Endometrial microvascular endothelial cells (primary cell): ENCODE measurements around the gene CD99. TPM values are rescaled to one million over a fixed set of nuclear protein-coding genes. Genes with fewer than 3 reads are reported as not detected.

Experiments
- in situ Hi-C: cut with HindIII; loops from 2 replicates; pipeline ENCODE4 v1.10.0; 2017; ENCODE audit warnings: low sequenced_read_pairs, low pct_unique_long_range_greater_than_20kb; ENCODE audit errors: inconsistent ontology term
- total RNA-seq: library from RNA; depleted of rRNA; stranded (reverse); fragments of >200 nt; gene quantifications from one replicate; pipeline ENCODE4 v1.2.3, GENCODE V29; 2015; ENCODE audit errors: inconsistent ontology term

Gene CD99, protein sequence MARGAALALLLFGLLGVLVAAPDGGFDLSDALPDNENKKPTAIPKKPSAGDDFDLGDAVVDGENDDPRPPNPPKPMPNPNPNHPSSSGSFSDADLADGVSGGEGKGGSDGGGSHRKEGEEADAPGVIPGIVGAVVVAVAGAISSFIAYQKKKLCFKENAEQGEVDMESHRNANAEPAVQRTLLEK
- total RNA-seq = 443 TPM

DNA sequence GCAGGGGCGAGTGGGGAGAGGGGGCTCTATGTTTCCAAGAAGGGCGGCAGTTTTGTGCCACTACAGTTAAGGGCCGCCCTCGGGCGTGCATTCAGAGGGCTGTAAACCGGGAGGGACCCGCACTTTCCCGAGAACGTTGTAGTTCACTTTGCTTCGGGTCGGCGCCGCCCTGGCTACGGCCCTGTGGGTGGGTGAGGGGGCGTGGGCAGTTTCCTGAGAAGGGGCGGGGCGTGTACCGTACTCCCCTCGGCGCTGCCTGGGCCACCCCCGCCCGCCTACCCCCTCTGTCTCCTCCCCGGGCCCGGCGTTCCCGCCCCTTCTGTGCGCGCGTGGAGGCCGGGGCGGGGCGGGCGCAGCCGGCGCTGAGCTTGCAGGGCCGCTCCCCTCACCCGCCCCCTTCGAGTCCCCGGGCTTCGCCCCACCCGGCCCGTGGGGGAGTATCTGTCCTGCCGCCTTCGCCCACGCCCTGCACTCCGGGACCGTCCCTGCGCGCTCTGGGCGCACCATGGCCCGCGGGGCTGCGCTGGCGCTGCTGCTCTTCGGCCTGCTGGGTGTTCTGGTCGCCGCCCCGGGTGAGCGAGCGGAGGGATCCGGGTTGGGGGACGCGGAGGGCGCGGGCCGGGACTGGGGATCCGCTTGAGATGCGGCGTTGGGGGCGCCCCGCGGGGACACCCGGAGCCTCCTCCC, at the start of gene CD99:
Gene CD99, plus strand, starts transcription at position 440 of the 687 bp plus-strand sequence. Its CDS starts 66 bp downstream, at position 506.
- in situ Hi-C loops = no loop called here

DNA sequence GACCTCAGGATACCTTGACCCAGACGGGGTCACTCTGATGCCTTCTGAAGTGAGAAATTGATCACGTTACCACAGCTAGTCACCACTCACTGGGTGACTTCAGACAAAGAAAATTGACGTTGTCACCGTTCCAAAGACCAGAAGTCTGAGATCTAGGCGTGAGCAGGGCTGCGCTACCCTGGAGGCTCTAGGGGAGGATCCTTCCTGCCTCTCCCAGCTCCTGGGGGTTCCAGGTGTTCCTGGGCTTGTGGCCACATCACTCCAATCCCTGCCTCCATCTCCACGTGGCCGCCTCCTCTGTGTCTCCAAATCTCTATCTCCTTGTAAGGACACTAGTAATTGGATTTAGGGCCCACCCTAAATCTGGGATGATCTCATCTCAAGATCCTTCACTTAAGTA, 48.9 kb upstream of the CD99 start:
- in situ Hi-C loops = no loop called here

- in situ Hi-C loops = no loop called here
These were observed 48.3 kb upstream of the CD99 start for GRCh38 chrX:2642791-2643190.

GRCh38 chrX:2643880-2644279, 47.2 kb upstream of the CD99 start:
- in situ Hi-C loops = no loop called here

GRCh38 chrX:2645563-2645962, 45.5 kb upstream of the CD99 start:
- in situ Hi-C loops = no loop called here

DNA sequence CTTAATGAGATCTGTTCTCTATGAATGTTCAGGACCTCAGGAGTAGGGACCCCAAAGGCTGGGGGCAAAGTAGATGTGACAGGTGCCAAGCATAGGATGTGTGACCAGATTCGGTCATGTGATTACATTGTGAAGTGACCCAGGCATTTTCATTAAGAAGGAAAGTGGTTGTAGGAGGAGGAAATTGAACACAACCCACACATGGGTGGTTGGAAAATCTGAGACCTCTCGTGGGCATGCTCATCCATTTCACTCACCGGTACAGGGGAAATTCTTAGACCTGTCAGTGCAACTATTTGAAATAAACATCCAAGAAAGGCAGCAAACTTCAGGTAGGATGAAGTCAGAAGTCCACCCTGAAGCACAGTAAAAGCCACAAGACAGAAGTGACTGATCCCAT, 43.5 kb upstream of the CD99 start:
- in situ Hi-C loops = no loop called here

DNA sequence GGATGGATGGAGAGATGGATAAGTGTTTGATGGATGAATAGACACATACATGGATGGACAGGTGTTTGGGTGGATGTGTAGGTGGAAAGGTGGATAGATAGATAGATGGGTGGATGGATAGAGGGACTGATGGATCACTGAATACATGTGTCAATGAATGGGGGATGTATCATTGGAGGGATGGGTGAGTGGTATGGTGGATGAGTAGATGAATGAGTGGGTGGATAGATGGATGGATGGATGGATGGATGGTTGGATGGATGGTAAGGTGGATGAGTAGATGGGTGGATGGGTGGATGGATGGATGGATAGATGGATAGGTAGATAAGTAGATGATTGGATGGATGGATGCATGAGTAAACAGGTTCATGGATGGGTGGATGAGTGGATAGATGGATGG, 41.1 kb upstream of the CD99 start:
- in situ Hi-C loops = no loop called here

DNA sequence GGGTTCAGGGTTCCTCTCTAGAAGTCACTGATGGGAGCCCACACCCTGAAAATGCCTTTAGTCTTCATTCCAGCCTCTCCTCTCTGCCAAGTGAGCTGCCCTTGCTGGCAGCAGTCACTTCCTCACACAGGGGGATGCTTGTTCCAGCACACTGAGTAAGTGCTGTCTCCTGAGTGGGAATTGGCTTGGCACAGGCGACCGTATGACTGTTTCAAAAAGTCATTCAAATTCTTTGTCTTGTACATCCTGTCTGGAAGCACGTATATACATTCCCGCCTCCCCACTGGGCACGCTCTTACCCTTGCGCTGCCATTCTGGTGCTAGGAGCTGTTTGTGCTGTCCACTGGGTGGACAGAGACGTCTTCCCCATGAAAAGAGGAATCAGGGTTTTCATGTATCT, 40.2 kb upstream of the CD99 start:
- in situ Hi-C loops = no loop called here

GRCh38 chrX:2652106-2652505, 39.0 kb upstream of the CD99 start:
- in situ Hi-C loops = no loop called here

GRCh38 chrX:2654436-2655340, 36.4 kb upstream of the CD99 start:
- in situ Hi-C loops = no loop called here

GRCh38 chrX:2656257-2656836, 34.7 kb upstream of the CD99 start:
- in situ Hi-C loops = no loop called here

- in situ Hi-C loops = no loop called here
These were observed 33.5 kb upstream of the CD99 start for GRCh38 chrX:2657532-2658113.

GRCh38 chrX:2658585-2659292, 32.4 kb upstream of the CD99 start:
- in situ Hi-C loops = no loop called here

DNA sequence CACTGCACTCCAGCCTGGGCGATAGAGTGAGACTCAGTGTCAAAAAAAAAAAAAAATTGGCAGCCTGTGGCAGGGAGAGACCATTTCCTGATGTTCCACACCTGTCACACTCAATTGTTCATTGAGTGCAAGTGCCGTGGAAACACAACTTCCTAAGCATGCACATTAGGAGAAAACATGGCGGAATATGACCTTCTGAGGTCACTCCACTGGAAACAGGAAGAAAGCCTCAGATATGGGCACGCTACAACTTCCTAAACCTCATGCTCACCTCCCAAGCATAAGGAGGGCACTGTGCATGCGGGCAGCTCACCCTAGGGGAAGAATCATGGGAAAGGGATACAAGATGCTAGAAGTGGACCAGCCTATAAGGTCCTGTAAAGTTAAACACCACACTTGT, 28.5 kb upstream of the CD99 start:
- in situ Hi-C loops = no loop called here

DNA sequence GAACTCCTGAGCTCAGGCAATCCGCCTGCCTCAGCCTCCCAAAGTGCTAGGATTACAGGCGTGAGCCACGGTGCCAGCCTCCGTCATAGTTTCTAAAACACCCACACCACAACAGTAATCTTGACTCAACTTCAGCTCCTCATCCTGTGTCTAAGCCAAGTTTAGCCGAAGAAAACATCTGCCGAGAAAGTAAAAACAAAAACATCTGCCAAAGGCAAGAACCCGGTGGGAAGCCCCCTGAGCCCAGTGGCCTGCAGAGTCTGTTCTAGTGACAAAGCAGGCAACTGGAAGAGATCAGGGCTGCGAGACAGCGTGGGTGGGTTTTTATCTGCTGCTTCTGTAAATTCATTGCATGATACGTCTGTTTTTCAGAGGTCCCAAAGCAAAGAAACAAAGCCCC, 26.6 kb upstream of the CD99 start:
- in situ Hi-C loops = no loop called here

GRCh38 chrX:2665387-2666304, 25.4 kb upstream of the CD99 start:
- in situ Hi-C loops = no loop called here

GRCh38 chrX:2666491-2666890, 24.6 kb upstream of the CD99 start:
- in situ Hi-C loops = no loop called here

- in situ Hi-C loops = no loop called here
These were observed 20.1 kb upstream of the CD99 start for GRCh38 chrX:2670978-2671377.
